Measurements from ENCODE around the gene STT3B. TPM values are rescaled to one million over a fixed set of nuclear protein-coding genes. Genes with fewer than 3 reads are reported as not detected.
A peak's percentile ranks its signal among the peaks of the same experiment; 100 is the strongest.

Gene STT3B
- total and polyA plus RNA-seq, 10 donors = 28.4 to 128 (median 86.6) TPM

GRCh38 chr3:31533169-31534064 is 692 bp downstream of the STT3B start:
- DNase-seq = peak; percentile 94
- Histone ChIP-seq H3K9me3 (no peaks in the 10 kb centered on the region), H3K4me3 (peak overlapping the region; percentile 86 to 95 (median 90)), H3K4me1 (peaks cover 31 to 64% (median 58%) of the 10 kb centered on the region in 6 donors), H3K36me3 (no peaks in the 10 kb centered on the region), H3K27me3 (replicated peaks in 1 of 7) (no peaks in the 10 kb centered on the region), H3K27ac (peak overlapping the region; percentile 95 to 100 (median 98))
- 0% methylated on average over 47 to 81 of the region's 81 CpGs for WGBS, 5 donors
- TF ChIP-seq POLR2AphosphoS5 (IDR thresholded peaks at IDR 0.05) (peak in 1 of 3 donors; percentile 53), CTCF (IDR thresholded peaks at IDR 0.05 in 8 of 11, conservative IDR thresholded peaks at IDR 0.05 in 3 of 11) (no peak)
- intact Hi-C loops (cut with DNase I; ENCODE audit: low total_unique reads) = no loop called here

- Histone ChIP-seq H3K4me1 (peaks cover 37 to 70% (median 62%) of the 10 kb centered on the region in 6 donors), H3K36me3 (no peaks in the 10 kb centered on the region), H3K27ac (peak overlapping the region; percentile 95 to 100 (median 98)), H3K9me3 (no peaks in the 10 kb centered on the region), H3K27me3 (replicated peaks in 1 of 7) (no peaks in the 10 kb centered on the region), H3K4me3 (peak overlapping the region; percentile 86 to 95 (median 90))
- WGBS, 5 donors = 2 to 4% (median 3%) methylated on average over 5 of the region's 5 CpGs
- TF ChIP-seq CTCF (IDR thresholded peaks at IDR 0.05 in 8 of 11, conservative IDR thresholded peaks at IDR 0.05 in 3 of 11) (no peak), POLR2A (IDR thresholded peaks at IDR 0.05) (no peak), POLR2AphosphoS5 (IDR thresholded peaks at IDR 0.05) (no peak)
- intact Hi-C loops (cut with DNase I; ENCODE audit: low total_unique reads) = no loop called here
- no peak for DNase-seq
These were observed 1.3 kb downstream of the STT3B start for GRCh38 chr3:31534065-31534425.

- peaks cover 35 to 79% (median 68%) of the 10 kb centered on the region in 6 donors for H3K4me1 ChIP-seq
- WGBS, 5 donors = 7 to 15% (median 11%) methylated on average over 2 of the region's 2 CpGs
- H3K4me3 ChIP-seq = peak overlapping the region in 2 of 8 donors; percentile 91 to 95
- H3K36me3 ChIP-seq = peaks cover 0 to 1% (median 0%) of the 10 kb centered on the region in 6 donors
- H3K27me3 ChIP-seq (replicated peaks in 1 of 7) = no peaks in the 10 kb centered on the region
- intact Hi-C loops (cut with DNase I; ENCODE audit: low total_unique reads) = no loop called here
- TF ChIP-seq POLR2AphosphoS5 (IDR thresholded peaks at IDR 0.05) (no peak), POLR2A (IDR thresholded peaks at IDR 0.05) (no peak), CTCF (IDR thresholded peaks at IDR 0.05 in 8 of 11, conservative IDR thresholded peaks at IDR 0.05 in 3 of 11) (no peak)
- no peaks in the 10 kb centered on the region for H3K9me3 ChIP-seq
- no peak for DNase-seq
- peak overlapping the region in 3 of 8 donors; percentile 3 to 17 (median 11) for H3K27ac ChIP-seq
These were observed 3.8 kb downstream of the STT3B start for GRCh38 chr3:31536497-31536896.

- Histone ChIP-seq H3K4me3 (no peak overlapping the region), H3K27ac (no peak overlapping the region), H3K27me3 (replicated peaks in 1 of 7) (no peaks in the 10 kb centered on the region), H3K9me3 (no peaks in the 10 kb centered on the region), H3K4me1 (peaks cover 35 to 100% (median 76%) of the 10 kb centered on the region in 6 donors), H3K36me3 (peaks cover 0 to 4% (median 0%) of the 10 kb centered on the region in 6 donors)
- 83 to 91% (median 89%) methylated on average over 2 of the region's 2 CpGs for WGBS, 5 donors
- intact Hi-C loops (cut with DNase I; ENCODE audit: low total_unique reads) = no loop called here
- TF ChIP-seq CTCF (IDR thresholded peaks at IDR 0.05 in 8 of 11, conservative IDR thresholded peaks at IDR 0.05 in 3 of 11) (no peak), POLR2A (IDR thresholded peaks at IDR 0.05) (no peak), POLR2AphosphoS5 (IDR thresholded peaks at IDR 0.05) (no peak)
- no peak for DNase-seq
These were observed 6.1 kb downstream of the STT3B start for GRCh38 chr3:31538801-31539200.

All from spleen (tissue), 11 donors.